Suppressor macrophage treated with lipopolysaccharide for 1 hour (primary cell): ENCODE measurements around the gene NFYB.
"Not testable (repeated sequence)": the region's sequence is repeated elsewhere in the genome, so short reads cannot be mapped to it uniquely, and the experiment has no call there.

ENCODE experiments used
- DNase-seq, 3 donors: peaks; one replicate each; pipeline ENCODE4 v3.0.0-alpha.2; 2020 to 2022

NFYB gene

DNA sequence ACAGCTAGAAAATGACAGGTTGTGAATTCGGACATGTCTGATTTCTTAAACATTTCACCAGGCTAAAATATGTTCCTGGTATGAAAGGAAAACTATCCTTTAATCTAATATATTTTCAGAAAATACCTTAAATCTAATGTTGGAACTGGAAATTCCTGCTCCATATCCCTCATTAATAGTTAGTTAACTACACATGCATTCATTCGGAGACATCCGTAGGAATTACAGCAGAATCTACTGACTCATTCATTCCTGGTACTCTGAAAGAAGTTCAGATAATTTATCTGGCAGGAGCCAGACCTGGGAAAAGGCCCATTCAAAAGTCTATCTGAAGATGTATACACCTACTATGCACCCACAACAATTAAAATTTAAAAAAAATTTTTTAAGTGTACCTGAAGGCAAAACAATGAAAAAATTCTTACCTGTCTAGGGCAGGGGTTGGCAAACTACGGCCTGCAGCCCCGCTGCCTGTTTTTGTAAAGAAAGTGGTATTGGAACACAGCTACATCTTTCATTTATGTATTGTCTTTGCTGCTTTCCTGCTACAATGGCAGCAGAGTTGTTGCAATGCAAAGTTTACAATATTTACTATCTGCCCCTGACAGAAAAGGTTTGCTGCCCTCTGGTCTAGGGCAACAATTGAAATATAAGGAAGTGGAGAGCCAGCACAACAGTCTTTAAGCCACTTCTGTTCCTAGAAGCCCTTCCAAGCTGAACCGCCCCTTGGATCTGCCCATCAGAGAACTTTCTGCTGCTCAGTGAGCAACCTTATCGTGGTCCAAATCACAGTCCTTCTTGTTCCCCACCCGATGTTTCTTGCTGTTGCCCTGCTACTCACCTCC lies 17.9 kb upstream of the NFYB start:
- no peak for DNase-seq

DNA sequence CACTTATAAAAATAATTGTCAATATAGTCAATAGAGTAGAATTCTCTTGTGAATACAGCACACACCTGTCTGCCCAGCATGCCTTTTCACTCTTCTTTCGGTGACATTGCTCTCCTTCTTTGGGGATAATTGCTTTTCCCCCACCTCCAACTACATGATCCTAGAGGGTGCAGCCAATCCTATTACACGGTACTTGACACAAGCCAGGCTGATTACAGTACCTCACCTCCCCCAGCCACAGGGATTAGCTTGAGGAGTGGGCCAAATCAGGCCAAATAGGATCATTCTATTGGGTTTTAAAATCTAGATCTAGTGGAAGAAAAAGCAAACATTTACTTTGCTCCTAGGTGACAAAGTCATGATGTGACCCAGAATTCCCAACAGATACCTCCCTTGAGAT lies 16.8 kb upstream of the NFYB start:
- no peak for DNase-seq

DNA sequence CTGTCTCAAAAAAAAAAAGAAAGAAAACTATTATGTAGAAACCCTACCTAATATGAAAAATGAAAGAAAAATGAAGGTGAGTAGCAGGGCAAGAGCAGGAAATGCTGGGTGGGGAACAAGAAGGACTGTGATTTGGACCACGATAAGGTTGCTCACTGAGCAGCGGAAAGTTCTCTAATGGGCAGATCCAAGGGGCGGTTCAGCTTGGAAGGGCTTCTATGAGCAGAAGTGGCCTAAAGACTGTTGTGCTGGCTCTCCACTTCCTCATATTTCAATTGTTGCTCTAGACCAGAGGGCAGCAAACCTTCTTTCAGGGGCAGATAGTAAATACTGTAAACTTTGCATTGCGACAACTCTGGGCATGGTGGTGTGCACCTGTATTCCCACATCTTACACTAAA lies 16.3 kb upstream of the NFYB start:
- DNase-seq: peak; percentile 37 to 50 (median 41)

DNA sequence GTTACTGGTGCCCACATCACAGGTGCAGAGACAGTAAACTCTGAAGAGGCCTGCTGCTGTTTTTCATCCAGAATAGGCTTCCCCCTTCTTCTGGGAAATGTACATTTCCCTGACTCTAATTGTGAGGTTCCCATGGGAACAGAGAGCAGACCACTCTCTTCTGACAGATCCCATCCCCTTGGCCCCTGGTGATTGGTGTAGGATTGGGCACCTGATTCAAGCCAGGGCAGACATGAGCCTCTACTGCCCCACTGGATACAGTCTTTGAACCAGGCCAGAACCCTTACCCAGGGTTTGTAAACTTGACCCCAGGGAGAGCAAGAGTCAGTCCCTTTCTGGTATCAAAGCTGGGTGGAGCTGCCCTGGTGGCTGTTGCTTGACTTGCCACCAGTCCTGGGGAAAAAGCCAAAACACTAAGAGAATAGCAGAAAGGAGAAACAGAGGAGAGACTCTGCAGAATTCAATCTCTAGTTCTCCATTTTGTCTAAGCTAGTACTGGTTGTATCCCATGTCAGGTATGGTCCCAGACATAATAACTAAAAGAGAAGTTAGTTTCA lies 14.8 kb upstream of the NFYB start:
- no peak for DNase-seq

DNA sequence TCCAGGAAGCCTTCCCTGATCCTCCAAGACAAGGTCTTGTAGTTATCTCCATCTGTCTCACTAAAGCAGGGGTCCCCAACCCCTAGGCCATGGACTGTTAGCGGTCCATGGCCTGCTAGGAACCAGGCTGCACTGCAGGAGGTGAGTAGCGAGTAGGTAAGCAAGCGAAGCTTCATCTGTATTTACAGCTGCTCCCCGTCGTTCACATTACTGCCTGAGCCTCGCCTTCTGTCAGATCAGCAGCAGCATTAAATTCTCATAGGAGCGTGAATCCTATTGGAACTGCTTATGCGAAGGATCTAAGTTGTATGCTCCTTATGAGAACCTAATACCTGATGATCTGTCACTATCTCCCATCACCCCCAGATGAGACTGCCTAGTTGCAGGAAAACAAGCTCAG lies 12.4 kb upstream of the NFYB start:
- DNase-seq: no peak

DNA sequence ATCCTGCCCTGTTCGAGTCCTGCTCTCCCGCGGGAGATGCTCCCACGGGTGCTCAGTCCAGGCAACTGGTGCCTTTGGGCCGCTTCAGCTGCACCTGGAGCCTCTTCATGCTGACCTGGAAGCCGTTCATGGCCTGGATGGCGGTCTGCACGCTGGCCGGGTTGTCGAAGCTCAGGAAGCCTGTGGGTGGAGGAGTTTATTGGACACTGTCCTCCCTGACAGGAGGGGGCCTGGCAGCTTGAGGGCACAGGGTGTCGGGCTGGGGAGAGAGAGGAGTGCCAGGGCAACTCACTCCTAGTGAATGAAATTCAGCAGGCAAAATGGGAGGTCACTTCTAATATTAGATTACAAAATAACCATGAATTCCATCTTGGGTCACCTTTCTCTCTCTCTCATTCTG lies 9.3 kb upstream of the NFYB start:
- DNase-seq: no peak

DNA sequence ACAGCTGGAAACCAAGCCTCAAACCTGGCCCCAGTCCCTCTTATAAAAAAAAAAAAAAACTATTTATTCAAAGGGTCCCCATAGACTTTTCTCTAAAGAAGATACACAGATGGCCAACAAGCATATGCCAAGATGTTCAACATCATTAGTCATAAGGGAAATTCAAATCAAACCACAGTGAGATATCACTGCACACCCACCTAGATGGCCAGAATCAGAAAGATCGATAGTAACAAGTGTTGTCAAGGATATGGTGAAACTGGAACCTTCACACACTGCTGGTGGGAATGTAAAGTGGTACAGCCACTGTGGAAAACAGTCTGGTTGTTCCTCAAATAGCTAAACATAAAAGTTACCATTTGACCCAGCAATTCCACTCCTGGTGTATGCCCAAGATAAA lies 5.9 kb upstream of the NFYB start:
- no peak for DNase-seq

DNA sequence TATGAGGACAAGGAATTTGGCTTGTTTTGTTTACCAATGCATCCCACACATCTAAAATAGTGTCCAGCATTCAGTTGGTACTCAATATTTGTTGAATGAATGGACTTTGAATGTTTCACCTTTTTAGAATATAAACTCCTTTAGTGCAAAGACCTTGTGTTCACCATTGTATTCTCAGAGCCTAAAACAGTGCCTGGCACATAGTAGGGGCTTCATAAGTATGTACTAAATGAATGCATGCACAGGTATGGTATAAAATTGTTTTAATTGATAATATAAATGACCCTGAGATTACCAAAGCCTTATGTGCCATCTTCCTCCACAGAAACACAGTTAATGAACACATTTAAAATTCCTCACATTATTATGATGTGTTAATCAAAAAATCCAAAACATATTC lies 5.0 kb upstream of the NFYB start:
- DNase-seq: no peak

DNA sequence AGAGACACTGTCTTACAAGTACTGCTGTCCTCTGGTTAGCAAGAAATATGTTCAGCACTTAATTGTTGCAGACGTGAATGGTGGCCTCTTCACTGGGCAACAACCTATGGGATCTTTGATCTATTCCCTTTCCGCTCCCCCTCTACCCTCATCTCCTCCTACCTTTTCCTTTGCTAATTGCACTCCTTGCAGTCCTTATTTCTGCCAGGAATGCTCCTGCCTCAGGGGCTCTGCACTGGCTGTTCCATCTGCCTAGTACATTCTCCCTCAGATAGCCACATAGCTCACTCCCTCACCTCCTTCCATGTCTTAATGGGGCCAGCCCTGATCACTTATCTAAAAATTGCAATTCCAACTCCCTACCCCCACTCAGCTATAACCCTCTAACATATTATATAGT lies 4.5 kb upstream of the NFYB start:
- no peak for DNase-seq

DNA sequence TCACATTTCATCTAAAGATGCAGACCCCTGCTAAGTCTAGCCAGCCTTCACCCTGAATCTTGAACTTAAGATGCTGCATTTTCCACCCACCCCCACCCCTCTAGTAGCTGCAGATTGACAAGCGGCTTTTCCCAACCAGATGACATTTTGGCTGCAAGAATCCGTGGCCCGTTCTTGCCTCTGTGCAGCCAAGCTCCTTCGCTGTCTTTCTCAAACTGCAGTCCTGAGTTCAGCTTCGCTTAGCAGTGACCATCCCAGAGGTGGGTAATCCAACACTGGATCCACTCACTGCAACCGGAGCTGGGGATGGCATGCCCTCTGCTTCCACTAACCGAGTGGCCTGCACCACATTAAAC lies 765 bp upstream of the NFYB start:
- no peak for DNase-seq

DNA sequence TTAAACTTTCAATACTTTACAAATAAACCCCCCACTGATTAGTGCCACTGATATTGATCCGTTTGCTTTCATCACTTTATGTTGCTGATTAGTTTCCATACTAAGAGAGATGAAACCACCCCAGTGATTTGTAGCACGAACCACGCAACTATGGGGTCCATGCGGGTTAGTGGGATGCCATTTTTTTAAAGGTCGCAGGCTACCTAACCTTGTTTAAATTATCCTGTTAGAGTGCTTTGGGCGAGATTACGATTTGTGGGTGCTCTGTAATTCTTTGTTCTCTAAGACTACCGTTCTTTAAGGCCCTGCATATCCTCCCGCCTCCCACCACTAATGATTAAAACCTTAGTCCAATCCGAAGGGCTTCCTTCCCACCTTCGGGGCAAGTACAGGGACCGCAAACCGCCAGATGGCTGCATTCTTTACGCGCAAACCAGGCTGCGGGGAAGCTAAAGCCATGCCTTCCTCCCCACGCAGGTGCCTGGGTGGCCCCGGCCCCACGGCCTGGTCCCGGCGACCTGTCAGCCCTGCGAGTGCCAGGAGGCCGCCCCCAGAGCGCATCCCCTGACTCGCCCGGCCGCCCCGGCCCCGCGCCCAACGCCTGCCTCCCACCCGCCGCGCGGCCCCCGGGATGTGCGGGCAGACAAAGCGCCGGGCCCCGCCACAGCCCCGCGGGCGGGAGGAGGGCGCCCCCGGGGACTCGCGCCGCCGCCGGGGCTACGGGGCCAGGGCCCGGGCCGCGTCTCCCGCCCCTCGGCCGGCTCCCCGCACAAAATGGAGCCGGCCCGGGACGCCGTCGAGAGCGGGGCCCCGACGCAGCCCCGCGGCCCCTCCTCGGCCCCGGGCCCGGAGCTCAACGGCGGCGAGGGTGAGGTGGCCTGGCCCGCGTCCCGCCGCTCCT lies 759 bp downstream of the NFYB start:
- DNase-seq: peak; percentile 35 to 54 (median 42)

DNA sequence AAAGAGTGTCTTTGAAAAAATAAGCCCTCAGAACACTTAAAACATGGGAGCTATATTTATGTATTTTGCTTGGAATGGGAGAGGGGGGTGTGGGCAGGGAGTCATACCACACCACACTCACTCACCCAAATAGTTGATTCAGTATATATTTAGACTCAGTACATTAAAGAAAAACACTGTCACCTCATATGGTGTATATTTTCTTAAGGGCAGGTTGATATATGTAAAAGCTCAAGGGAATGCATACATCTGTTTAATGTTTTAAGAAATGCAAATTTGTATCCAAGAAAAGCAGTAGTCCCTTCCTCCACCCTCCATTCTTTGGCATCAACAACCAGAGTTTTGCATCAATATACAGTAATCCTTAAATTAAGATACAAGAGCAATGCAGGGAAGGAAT lies 1.4 kb downstream of the NFYB start:
- no peak for DNase-seq

DNA sequence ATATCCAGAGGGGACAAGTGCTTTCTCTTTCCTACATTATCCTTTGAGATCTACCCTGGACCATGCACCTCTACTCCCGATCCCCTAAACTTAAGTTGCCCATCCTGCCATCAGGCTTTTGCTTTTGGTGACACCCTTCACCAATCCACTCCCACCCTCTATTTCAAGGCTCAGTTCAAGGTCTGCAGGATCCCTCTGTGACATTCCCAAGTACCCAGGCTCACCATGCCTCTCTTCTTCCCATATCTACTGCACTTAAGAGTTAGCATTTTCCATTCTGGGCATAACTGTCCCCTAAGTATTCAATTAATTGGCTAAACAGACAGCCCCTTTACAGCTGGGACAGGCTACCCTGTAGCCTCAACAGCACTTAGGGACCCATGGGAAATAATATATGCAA lies 3.1 kb downstream of the NFYB start:
- DNase-seq: no peak

DNA sequence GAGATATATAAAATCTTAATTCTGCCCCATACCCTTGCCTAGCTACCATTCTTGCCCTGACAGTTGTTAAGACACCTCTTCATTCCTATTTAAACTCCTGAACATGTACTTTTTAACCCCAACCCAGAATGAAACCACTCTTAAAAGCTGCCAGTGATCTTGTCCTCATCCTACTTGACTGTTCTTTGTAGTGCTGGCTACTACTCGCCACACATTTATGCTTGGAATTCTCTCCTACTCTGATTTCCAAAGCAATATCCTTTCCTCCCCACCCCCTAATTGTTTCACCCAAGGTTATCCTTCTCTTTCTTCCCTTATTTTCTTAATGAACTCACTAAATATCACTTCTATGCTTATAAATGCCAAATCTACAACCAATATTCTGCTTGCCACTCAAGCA lies 4.1 kb downstream of the NFYB start:
- no peak for DNase-seq

DNA sequence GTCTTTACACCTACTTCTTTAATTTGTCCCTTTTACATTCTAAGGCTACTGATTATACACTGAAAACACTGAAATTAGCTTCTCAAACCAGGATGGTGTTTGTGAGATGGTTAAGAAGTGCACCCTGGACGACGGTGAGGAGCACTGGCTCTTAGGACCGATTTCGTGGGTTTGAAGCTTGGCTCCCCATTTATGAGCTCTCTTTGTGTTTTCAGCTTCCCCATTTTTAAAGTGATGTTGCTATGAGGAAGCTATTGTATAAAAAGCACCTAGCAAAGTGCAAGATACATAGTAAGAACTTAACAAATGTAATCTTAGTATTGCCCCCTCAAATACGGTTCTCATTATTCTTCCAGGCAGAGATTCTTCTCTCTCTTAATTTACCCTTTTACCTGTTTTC lies 4.7 kb downstream of the NFYB start:
- peak in 2 of 3 donors; percentile 29 to 37 for DNase-seq

DNA sequence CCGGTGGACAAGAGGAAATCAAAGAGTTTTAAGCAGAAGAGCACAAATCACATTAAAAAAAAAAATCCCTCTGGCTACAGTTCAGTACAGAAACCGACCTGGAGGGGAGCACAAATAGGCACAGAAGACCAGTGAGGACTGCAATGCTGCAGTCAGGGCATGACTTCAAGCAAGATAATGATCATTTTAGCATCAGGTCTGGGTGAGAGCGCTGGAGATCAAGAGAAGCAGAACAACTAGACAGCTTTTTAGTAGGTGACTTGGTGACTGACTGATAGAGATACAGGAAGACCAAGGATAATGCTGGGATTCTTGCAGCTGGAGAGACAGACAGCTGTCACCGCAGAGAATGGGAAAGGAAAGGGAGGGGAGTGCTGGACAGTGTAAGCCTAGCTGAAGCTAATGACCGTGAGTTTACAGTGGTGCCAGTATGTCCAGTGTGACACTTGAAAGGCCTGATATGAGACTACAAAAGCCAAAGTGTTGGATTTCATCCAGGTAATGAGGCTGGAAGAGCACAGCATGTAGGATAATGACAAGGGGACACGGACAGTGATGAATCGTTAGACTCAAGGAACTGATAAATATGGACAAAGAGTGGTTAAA lies 5.6 kb downstream of the NFYB start:
- DNase-seq: no peak

DNA sequence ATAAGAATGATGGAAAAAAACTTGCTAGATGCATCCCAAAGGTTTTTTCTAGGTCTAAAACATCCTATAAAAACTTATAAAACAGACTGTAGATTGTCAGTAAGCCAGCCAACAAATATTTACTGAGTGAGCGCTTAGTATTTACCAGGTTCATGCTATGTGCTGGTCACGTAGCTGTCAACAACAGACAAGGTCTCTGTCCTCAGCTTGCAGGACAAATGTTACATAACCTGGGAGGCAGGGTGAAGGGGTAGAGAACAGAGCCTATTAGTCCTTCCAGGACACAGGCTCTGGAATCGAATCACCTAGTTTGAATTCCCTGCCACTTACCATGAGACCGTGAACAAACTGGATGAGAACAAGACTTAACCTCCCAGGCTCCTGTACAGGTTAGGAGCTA lies 6.4 kb downstream of the NFYB start:
- DNase-seq: no peak

DNA sequence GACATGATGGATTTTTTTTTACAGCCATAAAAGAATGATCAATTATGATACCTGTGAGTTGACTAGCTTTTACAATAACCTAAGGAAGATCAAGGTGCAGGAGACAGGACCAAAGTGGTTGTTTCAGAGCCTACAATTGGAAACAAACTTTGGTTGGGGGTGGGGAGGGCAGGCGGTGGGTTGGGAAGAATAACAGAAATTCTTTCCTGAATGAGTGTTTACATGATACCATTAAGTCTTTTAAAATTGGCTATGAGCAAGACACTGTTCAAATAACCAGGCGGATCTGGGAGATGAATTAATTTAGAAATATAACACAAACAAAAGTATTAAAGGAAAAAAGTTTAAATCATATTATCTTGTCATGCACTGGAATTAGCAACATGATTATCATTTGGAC lies 7.2 kb downstream of the NFYB start:
- no peak for DNase-seq

DNA sequence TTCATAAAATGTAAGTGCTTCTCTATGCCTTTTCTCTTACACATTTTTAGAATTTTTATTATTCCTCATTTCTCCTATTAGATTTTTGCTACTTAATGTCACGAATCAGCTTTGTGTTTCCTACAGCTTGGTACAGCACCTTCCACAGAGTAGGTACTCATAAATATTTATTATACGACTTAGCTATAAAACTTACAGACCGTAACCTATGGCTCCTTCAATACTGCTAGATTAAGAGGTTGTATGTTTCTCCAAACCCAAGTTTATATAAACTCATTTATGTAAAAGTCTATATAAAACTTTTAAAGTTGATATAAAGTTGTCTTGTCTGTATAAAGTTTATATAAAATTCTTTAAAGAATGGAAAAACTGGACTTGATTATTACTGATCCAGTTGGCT lies 11.5 kb downstream of the NFYB start:
- DNase-seq: no peak

DNA sequence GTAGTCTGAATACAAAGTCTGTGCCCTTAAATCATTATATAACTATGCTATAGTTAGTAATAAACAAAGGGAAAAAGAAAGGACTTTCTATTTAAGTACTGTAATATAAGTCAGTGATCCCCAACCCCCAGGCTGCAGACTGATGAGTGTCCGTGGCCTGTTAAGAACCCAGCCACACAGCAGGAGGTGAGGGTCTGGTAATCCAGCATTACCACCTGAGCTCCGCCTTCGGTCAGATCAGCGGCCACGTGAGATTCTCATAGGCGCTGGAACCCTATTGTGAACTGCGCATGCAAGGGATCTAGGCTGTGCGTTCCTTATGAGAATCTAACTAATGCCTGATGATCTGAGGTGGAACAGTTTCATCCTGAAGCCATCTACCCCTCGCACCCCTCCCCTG lies 15.7 kb downstream of the NFYB start:
- DNase-seq: no peak

DNA sequence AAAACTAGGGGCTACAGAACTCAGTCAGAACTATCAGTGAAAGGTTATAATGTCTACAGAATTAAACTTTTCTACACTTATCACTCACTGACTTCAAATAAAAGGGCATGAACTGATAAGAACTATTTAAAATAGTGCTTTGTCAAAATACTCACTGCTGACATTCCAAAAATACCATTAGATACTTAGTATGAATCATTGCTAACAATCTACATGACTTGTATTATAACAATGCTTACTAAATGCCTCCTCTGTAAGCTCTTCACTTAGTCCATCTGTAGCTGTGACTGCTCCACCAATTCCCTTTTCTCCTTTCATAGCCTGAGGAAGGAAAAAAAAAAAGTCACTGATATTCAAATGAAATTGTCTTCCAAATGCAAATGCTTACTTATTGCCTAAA lies 17.0 kb downstream of the NFYB start:
- DNase-seq: no peak

DNA sequence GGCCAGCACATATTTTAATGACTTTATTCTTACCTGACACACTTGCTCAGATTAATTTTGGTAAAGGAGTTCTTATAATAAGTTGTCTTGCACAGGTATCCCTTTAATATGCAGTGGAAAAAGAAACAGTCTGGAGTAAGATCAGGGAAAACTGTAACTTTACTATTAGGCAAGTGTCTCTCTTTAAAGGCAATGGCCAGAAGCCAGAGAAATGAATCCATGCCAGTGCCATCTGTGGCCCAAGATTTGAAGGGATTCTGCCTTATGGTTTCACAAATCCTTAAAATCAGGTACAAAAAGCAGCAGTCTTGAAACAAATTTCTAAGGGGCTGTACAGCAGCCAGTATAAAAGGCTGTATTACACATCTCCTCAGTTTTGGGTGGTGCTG lies 22.4 kb downstream of the NFYB start:
- no peak for DNase-seq

DNA sequence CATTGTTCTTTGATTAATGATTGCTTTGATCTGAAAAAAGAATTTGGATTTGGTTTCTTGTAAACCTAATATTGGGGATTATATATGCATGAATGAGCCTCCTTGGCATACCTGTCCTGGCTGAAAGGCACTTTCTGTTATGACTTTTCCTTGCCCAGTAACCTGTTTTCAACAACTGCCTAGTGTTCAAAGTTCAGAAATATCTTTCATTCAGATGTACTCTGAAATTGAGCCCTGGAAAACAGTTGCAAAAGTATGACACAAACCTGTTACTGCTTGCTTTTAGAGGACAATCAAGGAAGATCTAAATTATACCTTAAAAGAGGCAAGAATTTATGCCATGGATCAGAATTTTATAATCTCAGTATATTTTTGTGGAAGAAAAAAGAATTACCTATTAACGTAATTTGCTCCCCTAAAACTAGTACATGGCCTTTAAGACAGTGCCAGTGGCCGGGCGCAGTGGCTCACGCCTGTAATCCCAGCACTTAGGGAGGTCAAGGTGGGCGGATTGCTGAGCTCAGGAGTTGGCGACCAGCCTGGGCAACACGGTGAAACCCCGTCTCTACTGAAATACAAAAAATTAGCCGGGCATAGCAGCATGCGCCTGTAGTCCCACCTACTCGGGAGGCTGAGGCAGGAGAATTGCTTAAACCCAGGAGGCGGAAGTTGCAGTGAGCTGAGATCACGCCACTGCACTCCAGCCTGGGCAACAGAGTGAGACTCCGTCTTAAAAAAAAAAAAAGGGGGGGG lies 23.0 kb downstream of the NFYB start:
- not testable (repeated sequence) for DNase-seq
